ENCODE data around the gene RHO. TPM values are rescaled to one million over a fixed set of nuclear protein-coding genes. Genes with fewer than 3 reads are reported as not detected.
"Not testable (repeated sequence)": the region's sequence is repeated elsewhere in the genome, so short reads cannot be mapped to it uniquely, and the experiment has no call there.

The RHO gene
- total RNA-seq, 2 experiments from 2014 or later = not detected

DNA sequence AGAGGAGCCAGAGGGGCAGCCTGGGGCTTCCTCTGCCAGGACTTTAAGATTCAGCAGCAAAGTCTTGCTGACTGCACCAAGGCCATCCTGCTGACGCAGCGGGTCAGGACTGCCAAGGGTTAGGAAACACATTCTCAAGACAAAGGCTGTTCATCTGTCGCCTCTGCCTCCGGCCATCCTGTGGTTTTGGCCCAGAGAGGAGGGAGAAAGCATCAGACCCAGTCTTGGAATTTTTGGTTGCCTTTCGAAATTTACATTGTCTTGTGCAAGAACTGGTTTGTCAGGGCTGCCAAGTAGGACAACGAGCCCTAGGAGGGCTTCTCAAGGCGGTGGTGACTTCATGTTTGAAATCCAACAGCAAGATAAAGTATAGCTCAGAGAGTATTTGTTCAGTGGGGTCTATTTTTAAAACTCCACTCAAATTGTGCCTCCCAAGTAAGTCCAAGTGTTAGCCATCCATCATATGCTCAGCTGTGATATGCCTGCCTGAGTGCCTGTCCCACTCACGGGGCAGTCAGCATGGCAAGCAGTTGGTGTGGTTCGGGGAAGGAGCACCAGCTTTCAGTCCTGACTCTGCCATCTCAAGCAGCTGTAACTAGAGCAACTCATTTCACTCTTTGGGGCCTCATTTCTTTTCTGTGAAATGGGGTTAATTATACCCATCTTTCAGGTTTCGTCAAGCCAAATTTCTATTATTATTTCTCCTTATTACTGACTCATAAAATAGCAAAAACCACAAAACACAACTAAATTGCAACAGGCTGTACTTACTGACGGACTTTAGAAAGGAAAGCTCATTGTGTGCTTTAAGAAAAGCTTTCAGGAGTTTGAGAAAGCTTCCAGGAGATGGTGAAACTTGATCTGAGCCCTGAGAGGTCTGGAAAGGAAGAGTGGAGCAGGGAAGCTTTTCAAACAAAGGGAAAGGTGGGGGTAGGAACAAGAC is 42.4 kb upstream of the RHO start:
- no peak for ATAC-seq (ENCODE audit: poor library complexity)
- H3K9me3 ChIP-seq (ENCODE audit: control insufficient read depth in 1 of 2, insufficient read depth in 1 of 2, low read length in 2 of 2) = no peaks in the 10 kb centered on the region
- DNase-seq = peak in 2 of 14 experiments; percentile 18 to 33
- TF ChIP-seq, protein P1, sequence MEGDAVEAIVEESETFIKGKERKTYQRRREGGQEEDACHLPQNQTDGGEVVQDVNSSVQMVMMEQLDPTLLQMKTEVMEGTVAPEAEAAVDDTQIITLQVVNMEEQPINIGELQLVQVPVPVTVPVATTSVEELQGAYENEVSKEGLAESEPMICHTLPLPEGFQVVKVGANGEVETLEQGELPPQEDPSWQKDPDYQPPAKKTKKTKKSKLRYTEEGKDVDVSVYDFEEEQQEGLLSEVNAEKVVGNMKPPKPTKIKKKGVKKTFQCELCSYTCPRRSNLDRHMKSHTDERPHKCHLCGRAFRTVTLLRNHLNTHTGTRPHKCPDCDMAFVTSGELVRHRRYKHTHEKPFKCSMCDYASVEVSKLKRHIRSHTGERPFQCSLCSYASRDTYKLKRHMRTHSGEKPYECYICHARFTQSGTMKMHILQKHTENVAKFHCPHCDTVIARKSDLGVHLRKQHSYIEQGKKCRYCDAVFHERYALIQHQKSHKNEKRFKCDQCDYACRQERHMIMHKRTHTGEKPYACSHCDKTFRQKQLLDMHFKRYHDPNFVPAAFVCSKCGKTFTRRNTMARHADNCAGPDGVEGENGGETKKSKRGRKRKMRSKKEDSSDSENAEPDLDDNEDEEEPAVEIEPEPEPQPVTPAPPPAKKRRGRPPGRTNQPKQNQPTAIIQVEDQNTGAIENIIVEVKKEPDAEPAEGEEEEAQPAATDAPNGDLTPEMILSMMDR (IDR thresholded peaks at IDR 0.05) = no peak
- no peaks in the 10 kb centered on the region for H3K27me3 ChIP-seq (ENCODE audit: control insufficient read depth in 1 of 2, insufficient read depth in 2 of 2, low read length in 2 of 2)
- Mint-ChIP-seq H3K36me3 (ENCODE audit: low read depth) (peaks cover 31% of the 10 kb centered on the region), H3K4me1 (ENCODE audit: low read depth) (peaks cover 13% of the 10 kb centered on the region), H3K4me3 (no peak overlapping the region), H3K9me3 (no peaks in the 10 kb centered on the region), H3K27me3 (no peaks in the 10 kb centered on the region), H3K27ac (no peak overlapping the region)
- CTCF ChIA-PET = no interaction called here
- peaks cover 21% of the 10 kb centered on the region for H3K4me1 ChIP-seq (ENCODE audit: insufficient read depth, low read length)
- H3K27ac ChIP-seq (ENCODE audit: low read depth in 1 of 2, low read length in 2 of 2) = no peak overlapping the region
- intact Hi-C loops (cut with DNase I, micrococcal nuclease) = no loop called here
- POLR2A ChIA-PET = interaction anchor here (0.7 kb wide), 1 partner anchor 837 kb away, joined by 3 read pairs; no protein-coding TSS in a partner anchor
- H3K36me3 ChIP-seq (ENCODE audit: insufficient read depth, low read length) = no peaks in the 10 kb centered on the region
- no peak overlapping the region for H3K4me3 ChIP-seq (ENCODE audit: low read length)

DNA sequence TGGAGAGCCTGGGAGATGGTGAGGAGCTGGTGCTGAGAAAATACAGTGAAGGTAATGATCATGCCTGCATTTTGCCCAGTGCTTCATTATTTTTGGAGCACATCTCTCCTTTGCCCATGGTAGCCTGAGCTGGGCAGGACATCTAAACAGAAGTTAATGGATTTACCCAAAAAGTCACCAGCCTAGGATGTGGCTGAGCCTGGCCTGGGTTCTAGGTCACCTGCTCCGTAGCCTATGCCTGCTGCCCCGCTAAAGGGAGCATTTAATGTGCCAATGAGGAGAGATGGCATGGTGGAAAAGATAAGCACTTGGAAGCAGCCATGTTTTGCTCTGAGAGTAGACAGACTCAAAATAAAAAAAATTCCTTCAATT is 41.8 kb upstream of the RHO start:
- TF ChIP-seq, protein P1 (IDR thresholded peaks at IDR 0.05) = no peak

DNA sequence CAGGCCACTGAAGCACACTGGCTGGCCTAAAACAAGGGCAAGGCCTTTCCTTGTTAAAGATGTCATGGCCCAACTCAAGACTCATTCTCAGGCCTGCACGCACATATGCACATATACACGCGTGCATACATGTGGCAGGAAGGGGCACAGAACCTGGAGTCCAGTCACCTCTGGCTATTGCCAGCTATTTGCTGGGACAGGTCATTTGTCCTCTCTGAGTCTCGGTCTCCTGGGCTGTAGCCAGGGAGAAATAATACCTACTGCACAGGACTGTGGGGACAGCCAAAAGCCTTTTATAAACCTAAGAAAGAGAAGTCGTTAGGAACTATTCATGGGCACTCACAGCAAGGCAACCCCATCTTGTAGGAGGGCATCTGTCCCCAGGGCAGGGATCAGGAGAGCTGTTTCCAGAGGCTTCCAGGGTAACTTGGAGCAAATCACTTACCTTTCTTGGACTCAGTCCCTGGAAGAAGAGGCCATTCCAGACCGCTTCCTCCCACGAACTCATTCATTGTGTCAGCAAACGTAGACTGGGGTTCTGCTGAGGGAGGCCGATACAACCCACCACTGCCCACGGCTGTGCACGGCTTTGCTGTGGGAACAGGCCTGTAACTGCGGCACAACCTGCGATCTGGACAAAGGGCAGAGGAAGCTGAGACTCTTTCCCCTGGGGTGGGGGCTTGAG is 41.1 kb upstream of the RHO start:
- Mint-ChIP-seq H3K36me3 (ENCODE audit: low read depth) (peaks cover 33% of the 10 kb centered on the region), H3K27ac (no peak overlapping the region), H3K4me3 (no peak overlapping the region), H3K9me3 (no peaks in the 10 kb centered on the region), H3K4me1 (ENCODE audit: low read depth) (no peaks in the 10 kb centered on the region), H3K27me3 (no peaks in the 10 kb centered on the region)
- POLR2A ChIA-PET = no interaction called here
- DNase-seq (no peak), ATAC-seq (ENCODE audit: poor library complexity) (no peak)
- Histone ChIP-seq H3K27me3 (ENCODE audit: control insufficient read depth in 1 of 2, insufficient read depth in 2 of 2, low read length in 2 of 2) (no peaks in the 10 kb centered on the region), H3K27ac (ENCODE audit: low read depth in 1 of 2, low read length in 2 of 2) (no peak overlapping the region), H3K4me1 (ENCODE audit: insufficient read depth, low read length) (peaks cover 9% of the 10 kb centered on the region), H3K9me3 (ENCODE audit: control insufficient read depth in 1 of 2, insufficient read depth in 1 of 2, low read length in 2 of 2) (no peaks in the 10 kb centered on the region), H3K36me3 (ENCODE audit: insufficient read depth, low read length) (peaks cover 4% of the 10 kb centered on the region), H3K4me3 (ENCODE audit: low read length) (no peak overlapping the region)
- intact Hi-C loops (cut with DNase I, micrococcal nuclease) = no loop called here
- CTCF ChIA-PET = no interaction called here
- TF ChIP-seq, protein P1 (IDR thresholded peaks at IDR 0.05) = no peak

More for the DNA sequence above, 41.8 kb upstream of the RHO start:
- no peak overlapping the region for H3K27ac Mint-ChIP-seq
- peaks cover 16% of the 10 kb centered on the region for H3K4me1 ChIP-seq (ENCODE audit: insufficient read depth, low read length)
- no peak overlapping the region for H3K27ac ChIP-seq (ENCODE audit: low read depth in 1 of 2, low read length in 2 of 2)
- H3K4me3 Mint-ChIP-seq = no peak overlapping the region
- no peaks in the 10 kb centered on the region for H3K36me3 ChIP-seq (ENCODE audit: insufficient read depth, low read length)
- H3K9me3 Mint-ChIP-seq = no peaks in the 10 kb centered on the region
- peaks cover 7% of the 10 kb centered on the region for H3K4me1 Mint-ChIP-seq (ENCODE audit: low read depth)
- no peaks in the 10 kb centered on the region for H3K27me3 ChIP-seq (ENCODE audit: control insufficient read depth in 1 of 2, insufficient read depth in 2 of 2, low read length in 2 of 2)
- H3K27me3 Mint-ChIP-seq = no peaks in the 10 kb centered on the region
- intact Hi-C loops (cut with DNase I, micrococcal nuclease) = no loop called here
- POLR2A ChIA-PET = interaction anchor here (0.7 kb wide), 1 partner anchor 837 kb away, joined by 3 read pairs; no protein-coding TSS in a partner anchor
- H3K36me3 Mint-ChIP-seq (ENCODE audit: low read depth) = peaks cover 32% of the 10 kb centered on the region
- H3K9me3 ChIP-seq (ENCODE audit: control insufficient read depth in 1 of 2, insufficient read depth in 1 of 2, low read length in 2 of 2) = no peaks in the 10 kb centered on the region
- DNase-seq (no peak), ATAC-seq (ENCODE audit: poor library complexity) (no peak)
- CTCF ChIA-PET = no interaction called here
- H3K4me3 ChIP-seq (ENCODE audit: low read length) = no peak overlapping the region

DNA sequence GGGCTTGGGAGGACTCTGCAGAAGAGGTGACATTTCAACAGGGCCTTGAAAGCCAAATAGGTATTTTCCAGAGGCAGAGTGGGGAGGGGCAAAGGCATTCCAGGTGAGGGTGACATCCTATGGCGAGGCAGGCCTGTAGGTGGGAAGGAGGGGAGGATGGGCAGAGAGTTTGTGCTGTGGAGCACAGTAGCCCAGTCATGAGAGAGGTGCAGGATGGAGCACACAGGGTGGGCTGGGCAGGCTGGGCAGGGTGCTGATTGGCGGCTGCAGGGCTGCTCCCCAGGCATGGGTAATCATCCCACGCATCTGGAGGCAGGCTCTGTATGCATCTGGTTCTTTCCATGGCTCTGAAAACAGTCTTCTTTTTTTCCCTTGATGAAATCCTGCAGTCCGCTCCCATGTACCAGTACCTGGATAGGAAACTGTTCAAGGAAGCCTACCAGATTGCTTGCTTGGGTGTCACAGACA is 40.5 kb upstream of the RHO start:
- H3K36me3 ChIP-seq (ENCODE audit: insufficient read depth, low read length); ATAC-seq (ENCODE audit: poor library complexity): not testable (repeated sequence)

DNA sequence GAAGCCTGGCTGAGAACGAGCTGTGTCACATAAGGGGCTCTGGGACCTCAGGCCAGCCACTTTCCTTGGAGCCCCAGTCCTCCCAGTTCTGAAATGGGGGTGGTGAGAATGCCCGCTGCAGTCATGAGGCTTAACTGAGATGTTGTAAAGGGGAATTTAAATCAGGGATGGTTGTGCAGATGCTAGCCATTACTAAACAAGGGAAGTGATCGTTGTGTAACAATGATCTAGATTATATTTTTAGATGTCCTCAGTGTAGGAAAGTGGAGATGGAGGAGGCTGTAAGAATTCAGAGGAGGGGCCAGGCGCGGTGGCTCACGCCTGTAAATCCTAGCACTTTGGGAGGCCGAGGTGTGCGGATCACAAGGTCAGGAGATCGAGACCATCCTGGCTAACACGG is 39.2 kb upstream of the RHO start:
- H3K4me3 Mint-ChIP-seq; intact Hi-C loops (cut with DNase I, micrococcal nuclease); H3K9me3 Mint-ChIP-seq; POLR2A ChIA-PET; H3K27ac Mint-ChIP-seq; H3K4me1 Mint-ChIP-seq (ENCODE audit: low read depth); H3K36me3 ChIP-seq (ENCODE audit: insufficient read depth, low read length); H3K4me1 ChIP-seq (ENCODE audit: insufficient read depth, low read length); H3K27me3 ChIP-seq (ENCODE audit: control insufficient read depth in 1 of 2, insufficient read depth in 2 of 2, low read length in 2 of 2); H3K9me3 ChIP-seq (ENCODE audit: control insufficient read depth in 1 of 2, insufficient read depth in 1 of 2, low read length in 2 of 2); H3K27me3 Mint-ChIP-seq; ATAC-seq (ENCODE audit: poor library complexity); H3K4me3 ChIP-seq (ENCODE audit: low read length); H3K27ac ChIP-seq (ENCODE audit: low read depth in 1 of 2, low read length in 2 of 2): not testable (repeated sequence)
- CTCF ChIA-PET = interaction anchor here (1.4 kb wide), 1 partner anchor 137 kb away, joined by 3 read pairs; no protein-coding TSS in a partner anchor
- peak in 2 of 14 experiments; percentile 14 to 21 for DNase-seq
- peaks cover 40% of the 10 kb centered on the region for H3K36me3 Mint-ChIP-seq (ENCODE audit: low read depth)

More for the DNA sequence above, 40.5 kb upstream of the RHO start:
- H3K9me3 Mint-ChIP-seq; H3K27me3 ChIP-seq (ENCODE audit: control insufficient read depth in 1 of 2, insufficient read depth in 2 of 2, low read length in 2 of 2); H3K27ac ChIP-seq (ENCODE audit: low read depth in 1 of 2, low read length in 2 of 2); H3K4me3 ChIP-seq (ENCODE audit: low read length); H3K27ac Mint-ChIP-seq; DNase-seq; H3K4me3 Mint-ChIP-seq; H3K9me3 ChIP-seq (ENCODE audit: control insufficient read depth in 1 of 2, insufficient read depth in 1 of 2, low read length in 2 of 2); CTCF ChIA-PET; H3K4me1 Mint-ChIP-seq (ENCODE audit: low read depth); H3K27me3 Mint-ChIP-seq; POLR2A ChIA-PET; intact Hi-C loops (cut with DNase I, micrococcal nuclease); H3K4me1 ChIP-seq (ENCODE audit: insufficient read depth, low read length): not testable (repeated sequence)
- peaks cover 34% of the 10 kb centered on the region for H3K36me3 Mint-ChIP-seq (ENCODE audit: low read depth)
